GM20000 (cell line): ENCODE results near the gene ZNF438.
"Not testable (repeated sequence)": the region's sequence is repeated elsewhere in the genome, so short reads cannot be mapped to it uniquely, and the experiment has no call there.

Experiments
- DNase-seq: peaks from one replicate; pipeline ENCODE4 v3.0.0; 2012; ENCODE audit warnings: low spot score
- CTCF ChIP-seq: IDR thresholded peaks from 2 replicates; pipeline ENCODE4 v1.5.1; 2012; ENCODE audit warnings: mild to moderate bottlenecking, control low read depth; ENCODE audit errors: extremely low read depth, missing control alignments

Gene ZNF438

GRCh38 chr10:31063841-31064240 is 32.2 kb upstream of the ZNF438 start:
- no peak for TF ChIP-seq CTCF
- no peak for DNase-seq

GRCh38 chr10:31062856-31063255 is 31.2 kb upstream of the ZNF438 start:
- no peak for TF ChIP-seq CTCF
- no peak for DNase-seq

- no peak for TF ChIP-seq CTCF
- DNase-seq = no peak
Measured at GRCh38 chr10:31061941-31062340, 30.3 kb upstream of the ZNF438 start.

- no peak for TF ChIP-seq CTCF
- no peak for DNase-seq
Measured at GRCh38 chr10:31058795-31059703, 27.4 kb upstream of the ZNF438 start.

GRCh38 chr10:31056678-31057077 is 25.0 kb upstream of the ZNF438 start:
- DNase-seq = not testable (repeated sequence)

- no peak for DNase-seq
- TF ChIP-seq CTCF = no peak
Measured at GRCh38 chr10:31055573-31056251, 24.0 kb upstream of the ZNF438 start.

- no peak for DNase-seq
Measured at GRCh38 chr10:31051703-31052102, 20.0 kb upstream of the ZNF438 start.

More at GRCh38 chr10:31051703-31052102, 20.0 kb upstream of the ZNF438 start:
- no peak for TF ChIP-seq CTCF
